ENCODE data around the gene ADCK1. TPM values are rescaled to one million over a fixed set of nuclear protein-coding genes. Genes with fewer than 3 reads are reported as not detected.

Gene ADCK1
- total RNA-seq, 1 experiment from 2014 or later = 12.2 TPM

DNA sequence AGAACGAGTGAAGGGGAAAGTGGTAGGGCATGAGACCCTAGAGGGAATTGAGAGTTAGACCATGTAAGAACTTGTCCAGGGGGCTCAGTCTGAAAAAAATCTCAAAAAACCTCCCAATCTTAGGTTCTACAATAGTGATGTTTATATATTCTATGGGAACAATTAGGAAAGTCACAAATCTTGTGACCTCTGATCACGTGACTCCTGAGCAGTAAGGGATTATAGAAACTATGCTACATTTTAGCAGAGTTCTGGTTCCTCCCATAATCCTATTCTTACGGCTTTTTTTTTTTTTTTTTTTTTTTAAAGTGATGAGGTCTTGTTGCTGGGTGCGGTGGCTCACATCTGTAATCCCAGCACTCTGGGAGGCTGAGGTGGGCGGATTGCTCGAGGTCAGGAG, 5.8 kb downstream of the ADCK1 start:
- Histone ChIP-seq H3K27ac (ENCODE audit: insufficient read length, low read depth, low read length) (no peak overlapping the region), H3K18ac (ENCODE audit: insufficient read length, low read depth, low read length) (no peak overlapping the region), H3K4me2 (ENCODE audit: insufficient read depth, insufficient read length, low read length) (no peak overlapping the region), H4K5ac (ENCODE audit: insufficient read length, low read depth, low read length) (no peak overlapping the region), H2BK15ac (ENCODE audit: low read depth, low read length) (no peak overlapping the region), H4K91ac (ENCODE audit: insufficient read length, low read depth, low read length) (no peak overlapping the region), H2BK5ac (ENCODE audit: insufficient read length, low read length) (no peak overlapping the region), H2AFZ (ENCODE audit: low read length) (no peak overlapping the region), H3K27me3 (ENCODE audit: insufficient read depth, low read length) (no peaks in the 10 kb centered on the region), H4K20me1 (ENCODE audit: control insufficient read depth, insufficient read depth, insufficient read length) (no peaks in the 10 kb centered on the region), H3K4me1 (ENCODE audit: insufficient read depth, low read length) (no peaks in the 10 kb centered on the region), H3K14ac (ENCODE audit: insufficient read depth, low read length) (no peak overlapping the region), H3K4ac (ENCODE audit: low read depth, low read length) (no peak overlapping the region), H3K9me3 (ENCODE audit: control insufficient read depth, low read depth, low read length) (no peaks in the 10 kb centered on the region), H3K23me2 (ENCODE audit: insufficient read length, low read depth, low read length, poor library complexity, severe bottlenecking) (no peaks in the 10 kb centered on the region), H2BK12ac (ENCODE audit: insufficient read length, low read depth, low read length) (no peak overlapping the region), H3K79me1 (ENCODE audit: insufficient read depth, low read depth, low read length, poor library complexity, severe bottlenecking) (no peaks in the 10 kb centered on the region), H3K79me2 (ENCODE audit: insufficient read depth, low read length) (no peaks in the 10 kb centered on the region), H4K8ac (replicated peaks; ENCODE audit: insufficient read length, low read depth, low read length) (no peak overlapping the region), H3K9ac (ENCODE audit: extremely low read depth, insufficient read length, low read length) (no peak overlapping the region), H2BK20ac (ENCODE audit: low read depth, low read length, poor library complexity, severe bottlenecking) (no peak overlapping the region), H3K56ac (ENCODE audit: insufficient read length, low read depth, low read length) (no peak overlapping the region), H2AK5ac (ENCODE audit: insufficient read length, low read length) (no peak overlapping the region), H3K23ac (ENCODE audit: insufficient read length, low read depth, low read length) (no peak overlapping the region), H3T11ph (ENCODE audit: low read length) (no peak overlapping the region), H2BK120ac (ENCODE audit: low read depth, low read length, poor library complexity, severe bottlenecking) (no peak overlapping the region)
- no peaks in the 10 kb centered on the region for H3K27me3 Mint-ChIP-seq (ENCODE audit: low read depth)
- peak overlapping the region in 1 of 3 experiments; percentile 89; a peak in 2 of 7 replicates for H3K27ac Mint-ChIP-seq
- no peak overlapping the region for H3K4me3 Mint-ChIP-seq
- H3K4me1 Mint-ChIP-seq = peaks cover 8 to 10% of the 10 kb centered on the region in 2 experiments
- DNase-seq = no peak
- TF ChIP-seq, protein P1, sequence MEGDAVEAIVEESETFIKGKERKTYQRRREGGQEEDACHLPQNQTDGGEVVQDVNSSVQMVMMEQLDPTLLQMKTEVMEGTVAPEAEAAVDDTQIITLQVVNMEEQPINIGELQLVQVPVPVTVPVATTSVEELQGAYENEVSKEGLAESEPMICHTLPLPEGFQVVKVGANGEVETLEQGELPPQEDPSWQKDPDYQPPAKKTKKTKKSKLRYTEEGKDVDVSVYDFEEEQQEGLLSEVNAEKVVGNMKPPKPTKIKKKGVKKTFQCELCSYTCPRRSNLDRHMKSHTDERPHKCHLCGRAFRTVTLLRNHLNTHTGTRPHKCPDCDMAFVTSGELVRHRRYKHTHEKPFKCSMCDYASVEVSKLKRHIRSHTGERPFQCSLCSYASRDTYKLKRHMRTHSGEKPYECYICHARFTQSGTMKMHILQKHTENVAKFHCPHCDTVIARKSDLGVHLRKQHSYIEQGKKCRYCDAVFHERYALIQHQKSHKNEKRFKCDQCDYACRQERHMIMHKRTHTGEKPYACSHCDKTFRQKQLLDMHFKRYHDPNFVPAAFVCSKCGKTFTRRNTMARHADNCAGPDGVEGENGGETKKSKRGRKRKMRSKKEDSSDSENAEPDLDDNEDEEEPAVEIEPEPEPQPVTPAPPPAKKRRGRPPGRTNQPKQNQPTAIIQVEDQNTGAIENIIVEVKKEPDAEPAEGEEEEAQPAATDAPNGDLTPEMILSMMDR (conservative IDR thresholded peaks at IDR 0.05) = no peak
- no peaks in the 10 kb centered on the region for H3K9me3 Mint-ChIP-seq
- no CpG with 5 or more reads among the region's 6 CpGs for WGBS (ENCODE audit: extremely low coverage, insufficient read length, low lambda C conversion rate)
- peaks cover 0 to 2% (median 0%) of the 10 kb centered on the region in 3 experiments; a peak in 1 of 7 replicates for H3K36me3 Mint-ChIP-seq (ENCODE audit: insufficient read depth in 1 of 3, low read depth in 3 of 3)
